Measurements from ENCODE around the gene HFM1.
A peak's percentile ranks its signal among the peaks of the same experiment; 100 is the strongest.

Gene HFM1

DNA sequence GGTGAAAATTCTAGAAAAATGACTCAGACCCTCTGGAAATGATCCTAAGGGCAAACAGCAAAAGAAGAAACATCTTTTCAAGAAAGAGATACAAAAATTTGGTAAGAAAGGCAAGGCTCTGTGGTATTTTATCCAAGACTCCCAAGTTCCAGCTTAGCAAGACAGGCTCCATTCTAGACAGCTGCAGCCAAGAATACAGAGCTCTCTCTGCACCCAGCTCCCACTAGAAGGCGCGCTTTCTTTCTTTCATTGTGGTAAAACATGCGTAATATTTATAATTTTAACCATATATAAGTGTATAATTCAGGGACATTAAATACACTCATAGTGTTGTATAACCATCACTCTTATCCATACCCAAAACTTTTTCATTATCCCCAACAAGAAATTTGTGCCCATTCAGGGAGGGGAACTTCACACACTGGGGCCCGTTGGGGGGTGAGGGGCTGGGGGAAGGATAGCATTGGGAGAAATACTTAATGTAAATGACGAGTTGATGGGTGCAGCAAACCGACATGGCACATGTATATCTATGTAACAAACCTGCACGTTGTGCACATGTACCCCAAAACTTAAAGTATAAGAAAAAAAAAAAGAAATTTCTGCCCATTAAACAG is 2.2 kb upstream of the HFM1 start:
- TF ChIP-seq ZFP3 (CRISPR knock-in tag; IDR thresholded peaks at IDR 0.05) (no peak), ZNF8 (CRISPR knock-in tag; IDR thresholded peaks at IDR 0.05) (no peak), ZNF70 (CRISPR knock-in tag; IDR thresholded peaks at IDR 0.05) (no peak), CSDC2 (CRISPR knock-in tag; IDR thresholded peaks at IDR 0.05) (no peak), ISL1 (CRISPR knock-in tag; IDR thresholded peaks at IDR 0.05) (no peak), ESRRG (CRISPR knock-in tag; IDR thresholded peaks at IDR 0.05) (no peak), RARB (CRISPR knock-in tag; IDR thresholded peaks at IDR 0.05) (no peak), ZC3H10 (CRISPR knock-in tag; IDR thresholded peaks at IDR 0.05) (no peak), CREB5 (CRISPR knock-in tag; IDR thresholded peaks at IDR 0.05; ENCODE audit: low read depth) (no peak), ARNTL (CRISPR knock-in tag; IDR thresholded peaks at IDR 0.05; ENCODE audit: borderline replicate concordance, low read depth) (no peak), TSHZ2 (CRISPR knock-in tag; IDR thresholded peaks at IDR 0.05) (no peak), TOX (CRISPR knock-in tag; IDR thresholded peaks at IDR 0.05; ENCODE audit: borderline replicate concordance) (no peak), OSR1 (CRISPR knock-in tag; IDR thresholded peaks at IDR 0.05) (no peak), PATZ1 (CRISPR knock-in tag; IDR thresholded peaks at IDR 0.05; ENCODE audit: borderline replicate concordance) (no peak), TCF4 (CRISPR knock-in tag; IDR thresholded peaks at IDR 0.05; ENCODE audit: borderline replicate concordance) (no peak), POU6F1 (CRISPR knock-in tag; IDR thresholded peaks at IDR 0.05; ENCODE audit: borderline replicate concordance, low read depth) (no peak), BACH2 (CRISPR knock-in tag; IDR thresholded peaks at IDR 0.05; ENCODE audit: borderline replicate concordance) (no peak), PPARA (CRISPR knock-in tag; IDR thresholded peaks at IDR 0.05; ENCODE audit: borderline replicate concordance) (no peak)
- TF ChIP-seq, protein P1, sequence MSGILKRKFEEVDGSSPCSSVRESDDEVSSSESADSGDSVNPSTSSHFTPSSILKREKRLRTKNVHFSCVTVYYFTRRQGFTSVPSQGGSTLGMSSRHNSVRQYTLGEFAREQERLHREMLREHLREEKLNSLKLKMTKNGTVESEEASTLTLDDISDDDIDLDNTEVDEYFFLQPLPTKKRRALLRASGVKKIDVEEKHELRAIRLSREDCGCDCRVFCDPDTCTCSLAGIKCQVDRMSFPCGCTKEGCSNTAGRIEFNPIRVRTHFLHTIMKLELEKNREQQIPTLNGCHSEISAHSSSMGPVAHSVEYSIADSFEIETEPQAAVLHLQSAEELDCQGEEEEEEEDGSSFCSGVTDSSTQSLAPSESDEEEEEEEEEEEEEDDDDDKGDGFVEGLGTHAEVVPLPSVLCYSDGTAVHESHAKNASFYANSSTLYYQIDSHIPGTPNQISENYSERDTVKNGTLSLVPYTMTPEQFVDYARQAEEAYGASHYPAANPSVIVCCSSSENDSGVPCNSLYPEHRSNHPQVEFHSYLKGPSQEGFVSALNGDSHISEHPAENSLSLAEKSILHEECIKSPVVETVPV (CRISPR knock-in tag; IDR thresholded peaks at IDR 0.05): no peak
- peak; percentile 33; the same call in 1 of the 3 replicates for ATAC-seq

- peak; percentile 14; the same call in 1 of the 3 replicates for ATAC-seq
- TF ChIP-seq PPARA (CRISPR knock-in tag; IDR thresholded peaks at IDR 0.05; ENCODE audit: borderline replicate concordance) (no peak), SNAI2 (CRISPR knock-in tag; IDR thresholded peaks at IDR 0.05) (no peak), OSR1 (CRISPR knock-in tag; IDR thresholded peaks at IDR 0.05) (no peak), TCF4 (CRISPR knock-in tag; IDR thresholded peaks at IDR 0.05; ENCODE audit: borderline replicate concordance) (no peak), ISL1 (CRISPR knock-in tag; IDR thresholded peaks at IDR 0.05) (no peak), ESRRG (CRISPR knock-in tag; IDR thresholded peaks at IDR 0.05) (no peak), ZNF8 (CRISPR knock-in tag; IDR thresholded peaks at IDR 0.05) (no peak), ZFP30 (CRISPR knock-in tag; IDR thresholded peaks at IDR 0.05) (no peak), PATZ1 (CRISPR knock-in tag; IDR thresholded peaks at IDR 0.05; ENCODE audit: borderline replicate concordance) (no peak), CREB5 (CRISPR knock-in tag; IDR thresholded peaks at IDR 0.05; ENCODE audit: low read depth) (no peak), TSHZ2 (CRISPR knock-in tag; IDR thresholded peaks at IDR 0.05) (no peak), BACH2 (CRISPR knock-in tag; IDR thresholded peaks at IDR 0.05; ENCODE audit: borderline replicate concordance) (no peak), GLIS3 (CRISPR knock-in tag; IDR thresholded peaks at IDR 0.05) (no peak), ARNTL (CRISPR knock-in tag; IDR thresholded peaks at IDR 0.05; ENCODE audit: borderline replicate concordance, low read depth) (no peak), RARB (CRISPR knock-in tag; IDR thresholded peaks at IDR 0.05) (no peak), ZNF565 (CRISPR knock-in tag; conservative IDR thresholded peaks at IDR 0.05; ENCODE audit: low read depth) (no peak)
Measured at GRCh38 chr1:91402023-91402422, 2.6 kb downstream of the HFM1 start.
